GM21423 (cell line): Measurements from ENCODE around the gene EIF2S1.
"Not testable (repeated sequence)": the region's sequence is repeated elsewhere in the genome, so short reads cannot be mapped to it uniquely, and the experiment has no call there.

Experiments used
- ATAC-seq: cut with Tn5 transposase; IDR thresholded peaks from one replicate; pipeline ENCODE4 v1.9.1; 2021; ENCODE audit warnings: mild to moderate bottlenecking, moderate library complexity; ENCODE audit not compliant: unreplicated experiment

Gene EIF2S1

GRCh38 chr14:67359775-67360469, at the start of gene EIF2S1, which contains the start of gene ATP6V1D:
Gene EIF2S1 (plus strand): TSS chr14:67360328. CDS start chr14:67364768, 4,440 bp downstream.
Gene ATP6V1D (minus strand): TSS chr14:67359804. CDS start chr14:67359698, 106 bp downstream.
- ATAC-seq, result peak; percentile 91

DNA sequence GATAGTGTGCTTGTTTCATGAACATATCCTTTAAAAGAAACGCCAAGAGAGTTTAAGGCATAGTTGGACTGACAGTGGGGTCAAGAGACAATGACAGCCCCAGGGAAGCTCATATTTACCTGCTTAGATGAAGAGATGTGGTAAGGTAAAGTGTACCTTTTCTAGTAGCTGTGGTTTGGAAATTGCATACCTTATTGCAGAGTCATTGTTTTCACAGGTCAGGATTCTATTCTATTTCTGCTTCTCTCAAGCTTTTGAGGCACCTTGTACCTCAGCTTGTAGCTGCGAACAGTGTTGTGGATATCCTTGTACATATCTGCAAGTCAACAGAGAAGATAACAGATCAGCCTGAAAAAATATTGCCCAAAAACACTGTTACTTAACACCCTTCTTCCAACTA, 48.3 kb upstream of the EIF2S1 start:
- ATAC-seq, result no peak

- no peak for ATAC-seq
These were observed 47.0 kb upstream of the EIF2S1 start for GRCh38 chr14:67313153-67313552.

GRCh38 chr14:67317822-67318221, 42.3 kb upstream of the EIF2S1 start:
- ATAC-seq, result no peak

GRCh38 chr14:67319142-67319541, 41.0 kb upstream of the EIF2S1 start:
- ATAC-seq, result no peak

- ATAC-seq, result not testable (repeated sequence)
These were observed 30.5 kb upstream of the EIF2S1 start for GRCh38 chr14:67329666-67330065.

- no peak for ATAC-seq
These were observed 28.6 kb upstream of the EIF2S1 start for GRCh38 chr14:67331368-67332125.

DNA sequence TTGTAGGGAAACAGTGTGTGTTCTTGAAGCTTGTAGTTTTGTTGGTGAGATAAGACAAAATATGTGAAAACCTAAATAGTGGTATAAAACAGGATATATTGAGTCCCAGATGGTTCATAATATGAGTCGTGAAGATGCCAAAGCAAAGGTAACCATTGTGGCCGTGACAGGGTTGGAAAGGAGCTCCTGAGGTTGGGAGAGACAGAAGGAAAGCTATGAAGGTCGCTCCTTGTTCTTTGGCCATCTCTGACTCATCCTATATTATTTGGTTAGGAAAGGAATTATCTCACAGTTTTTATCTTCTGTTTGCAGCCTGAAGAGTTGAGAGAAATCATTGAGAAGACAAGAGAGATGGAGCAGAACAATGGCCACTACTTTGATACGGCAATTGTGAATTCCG, 27.7 kb upstream of the EIF2S1 start:
- ATAC-seq, result no peak

GRCh38 chr14:67335781-67336180, 24.3 kb upstream of the EIF2S1 start:
- ATAC-seq, result no peak

GRCh38 chr14:67341231-67341630, 18.9 kb upstream of the EIF2S1 start:
- not testable (repeated sequence) for ATAC-seq

DNA sequence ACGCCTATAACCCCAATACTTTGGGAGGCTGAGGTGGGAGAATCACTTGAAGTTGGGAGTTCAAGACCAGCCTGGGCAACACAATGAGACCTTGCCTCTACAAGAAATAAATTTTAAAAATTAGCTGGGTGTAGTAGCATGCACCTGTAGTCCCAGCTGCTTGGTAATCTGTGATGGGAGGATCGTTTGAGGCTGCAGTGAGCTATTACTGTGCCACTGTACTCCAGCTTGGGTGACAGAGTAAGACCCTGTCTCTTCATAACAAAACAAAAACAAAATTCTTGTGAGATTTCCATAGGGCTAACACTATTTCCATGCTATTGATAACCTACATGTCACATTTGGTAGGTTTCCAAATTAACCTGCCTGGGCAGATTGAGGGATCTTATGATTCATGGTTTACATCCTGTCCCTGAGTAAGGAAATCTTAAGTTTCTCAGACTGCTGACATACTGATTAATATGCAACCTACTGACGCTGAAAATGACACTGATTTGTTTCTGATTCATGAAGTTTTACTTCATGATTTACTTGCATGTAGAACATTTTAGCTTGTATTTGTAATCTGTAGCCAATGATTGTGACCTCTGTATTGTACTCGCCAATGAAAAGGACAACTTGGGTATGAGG, 16.4 kb upstream of the EIF2S1 start:
- no peak for ATAC-seq

DNA sequence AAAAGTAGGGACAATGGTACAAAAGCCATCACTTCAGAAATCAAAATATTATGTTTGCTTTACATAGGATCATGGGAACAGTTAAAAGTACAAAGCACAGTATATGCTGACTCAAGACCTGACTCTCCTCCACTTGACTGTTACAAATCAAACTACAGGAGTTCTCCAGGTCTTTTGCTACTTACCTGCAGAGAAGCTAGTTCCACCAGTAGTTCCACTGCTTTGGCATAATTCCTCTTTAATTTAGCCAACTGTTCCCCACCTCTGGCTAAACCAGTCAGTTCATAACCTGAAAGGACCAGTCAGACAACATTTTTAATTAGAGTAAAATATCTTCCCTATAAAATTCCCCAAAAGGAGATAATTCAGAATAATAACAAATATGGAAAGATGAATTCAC, 14.5 kb upstream of the EIF2S1 start:
- no peak for ATAC-seq

DNA sequence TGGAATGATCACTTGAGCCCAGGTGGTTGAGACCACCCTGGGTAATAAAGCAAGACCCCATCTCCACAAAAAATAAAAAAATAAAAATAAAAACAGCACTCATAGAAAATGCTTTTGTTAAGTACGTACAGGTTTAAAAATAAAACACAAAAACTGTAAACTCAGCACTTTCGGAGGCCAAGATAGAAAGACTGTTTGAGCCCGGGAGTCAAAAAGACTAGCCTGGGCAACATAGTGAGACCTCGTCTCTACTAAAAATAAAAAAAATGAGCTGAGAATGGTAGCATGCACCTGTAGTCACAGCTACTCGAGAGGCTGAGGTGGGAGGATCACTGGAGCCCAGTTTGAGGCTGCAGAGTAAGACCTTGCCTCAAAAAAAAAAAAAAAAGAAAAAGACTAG, 8.1 kb upstream of the EIF2S1 start:
- ATAC-seq, result no peak

- no peak for ATAC-seq
These were observed 2.8 kb upstream of the EIF2S1 start for GRCh38 chr14:67357186-67357968.

DNA sequence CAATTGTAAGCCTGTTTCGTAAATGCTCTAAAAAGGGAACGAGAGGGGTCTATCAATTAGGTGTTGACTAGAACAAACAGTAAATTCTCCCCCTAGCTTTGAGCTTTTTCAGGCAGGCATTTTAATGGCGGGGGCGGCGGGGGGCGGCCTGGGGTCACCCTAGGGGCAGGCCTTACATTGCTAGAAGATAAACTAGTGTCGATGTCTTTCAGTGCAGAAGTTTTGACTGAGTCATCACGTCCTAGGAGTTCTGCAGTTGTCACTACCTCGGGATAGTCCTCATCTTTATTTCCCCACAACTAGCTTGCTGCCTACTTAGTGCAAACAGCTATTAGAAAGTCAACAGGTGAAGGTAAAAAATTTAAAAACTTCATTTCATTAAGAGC, 2.2 kb upstream of the EIF2S1 start:
- ATAC-seq, result no peak

DNA sequence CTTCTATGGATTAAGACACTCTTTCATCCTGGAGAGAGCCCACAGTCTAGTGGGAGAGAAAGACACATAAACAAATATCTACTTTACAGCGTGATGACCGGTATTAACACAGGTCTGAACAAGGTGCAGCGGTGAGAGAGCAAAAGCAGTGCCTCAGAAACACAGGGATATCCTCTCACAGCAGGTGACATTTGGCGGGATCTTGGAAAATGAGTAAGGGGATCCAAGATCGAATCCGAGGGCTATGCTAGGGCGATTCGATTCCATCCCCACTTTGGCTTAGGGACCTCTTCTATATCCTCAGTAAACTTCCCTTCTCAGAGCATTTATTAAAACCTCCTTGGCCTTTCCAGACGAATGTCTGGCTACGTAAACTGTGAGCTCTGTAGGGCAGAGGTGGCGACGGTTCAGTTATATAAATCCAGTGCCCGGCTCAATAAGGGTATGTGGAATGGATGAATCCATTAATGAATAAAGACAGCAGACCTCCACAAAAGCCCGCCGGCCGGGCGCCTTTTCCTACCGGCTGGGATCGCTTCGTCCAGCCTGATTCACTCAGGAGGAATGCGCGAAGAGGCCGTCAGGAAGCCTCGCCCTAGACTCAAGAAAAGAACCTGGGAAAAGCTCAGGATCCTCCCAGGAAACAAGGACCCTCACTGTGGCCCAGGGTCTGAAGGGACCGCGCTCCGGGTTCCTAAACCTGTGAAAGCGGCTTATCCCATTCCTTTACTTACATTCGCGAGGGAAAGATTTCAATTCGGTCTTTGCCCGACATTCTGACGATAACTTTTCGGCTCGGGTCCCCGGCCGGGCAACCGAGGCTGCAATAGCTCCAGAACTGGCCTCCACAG, 979 bp upstream of the EIF2S1 start:
- ATAC-seq, result no peak

- peak; percentile 23 for ATAC-seq
These were observed 510 bp downstream of the EIF2S1 start for GRCh38 chr14:67360470-67361206.

- no peak for ATAC-seq
These were observed 5.3 kb downstream of the EIF2S1 start for GRCh38 chr14:67365476-67365875.

DNA sequence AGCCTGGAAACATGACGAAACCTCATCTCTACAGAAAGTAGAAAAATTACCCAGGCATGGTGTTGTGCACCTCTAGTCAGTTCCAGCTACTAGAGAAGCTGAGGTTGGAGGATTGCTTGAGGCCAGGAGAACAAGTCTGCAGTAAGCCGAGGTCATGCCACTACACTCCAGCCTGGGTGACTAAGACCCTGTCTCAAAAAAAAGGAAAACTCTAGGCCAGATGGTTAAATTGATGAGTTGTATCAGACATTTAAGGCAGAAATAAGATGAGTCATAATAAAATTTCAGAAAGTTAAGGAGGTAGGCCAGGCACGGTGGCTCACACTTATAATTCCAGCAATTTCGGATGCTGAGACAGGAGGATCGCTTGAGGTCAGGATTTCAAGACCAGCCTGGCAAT, 10.7 kb downstream of the EIF2S1 start:
- no peak for ATAC-seq
